LNCaP clone FGC (cell line): Measurements from ENCODE around the gene DFFB.

Experiments
- DNase-seq: peaks from one replicate; pipeline ENCODE4 v3.0.0-alpha.2; 2011; ENCODE audit warnings: low read depth
- H3K4me3 ChIP-seq: 2 replicates; pipeline ENCODE4 v1.5.1; 2011; ENCODE audit warnings: mild to moderate bottlenecking, low read depth, low read length, control low read depth
- CTCF ChIP-seq: IDR thresholded peaks from 2 replicates; pipeline ENCODE4 v1.5.1; 2012; ENCODE audit warnings: mild to moderate bottlenecking; ENCODE audit not compliant: control insufficient read depth, insufficient read depth; ENCODE audit errors: extremely low read depth

Gene DFFB

GRCh38 chr1:3828391-3828790, 28.9 kb upstream of the DFFB start:
- no peak for TF ChIP-seq CTCF
- no peak for DNase-seq
- H3K4me3 ChIP-seq = no peak overlapping the region

GRCh38 chr1:3831689-3832088, 25.6 kb upstream of the DFFB start:
- no peak for DNase-seq
- H3K4me3 ChIP-seq = no peak overlapping the region

GRCh38 chr1:3834701-3835100, 22.6 kb upstream of the DFFB start:
- no peak for DNase-seq
- H3K4me3 ChIP-seq = no peak overlapping the region
- no peak for TF ChIP-seq CTCF

More at GRCh38 chr1:3831689-3832088, 25.6 kb upstream of the DFFB start:
- TF ChIP-seq CTCF = no peak

DNA sequence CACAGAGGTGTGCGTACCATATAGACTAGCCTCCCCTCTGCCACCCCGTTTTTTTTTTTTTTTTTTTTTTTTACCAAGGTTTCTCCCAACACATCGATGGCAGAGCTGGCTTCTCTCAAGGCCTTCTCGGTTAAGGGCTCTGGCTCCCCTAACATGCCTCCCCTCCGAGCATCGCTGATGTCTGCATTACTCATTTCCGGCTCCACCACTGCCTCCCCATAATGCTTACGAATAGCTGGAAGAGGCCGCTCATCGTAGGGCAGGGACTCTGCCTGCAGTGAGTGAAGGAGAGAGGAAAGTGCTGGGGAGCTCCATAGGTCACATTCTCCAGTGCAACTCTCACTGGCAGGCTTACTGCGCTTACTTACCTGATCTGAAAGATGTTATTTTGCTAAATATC, 20.9 kb upstream of the DFFB start:
- no peak for TF ChIP-seq CTCF
- DNase-seq = no peak

GRCh38 chr1:3837200-3837599, 20.1 kb upstream of the DFFB start:
- no peak for TF ChIP-seq CTCF
- no peak overlapping the region for H3K4me3 ChIP-seq
- DNase-seq = no peak

More for the DNA sequence above, 20.9 kb upstream of the DFFB start:
- no peak overlapping the region for H3K4me3 ChIP-seq

GRCh38 chr1:3837685-3838084, 19.6 kb upstream of the DFFB start:
- no peak for DNase-seq
- H3K4me3 ChIP-seq = no peak overlapping the region
- TF ChIP-seq CTCF = no peak

GRCh38 chr1:3838788-3839187, 18.5 kb upstream of the DFFB start:
- no peak for TF ChIP-seq CTCF
- no peak for DNase-seq
- H3K4me3 ChIP-seq = no peak overlapping the region
